ENCODE results near the gene CAPN10. TPM values are rescaled to one million over a fixed set of nuclear protein-coding genes. Genes with fewer than 3 reads are reported as not detected.

The CAPN10 gene
- total RNA-seq, 1 donor from 2014 or later = 61.8 TPM

DNA sequence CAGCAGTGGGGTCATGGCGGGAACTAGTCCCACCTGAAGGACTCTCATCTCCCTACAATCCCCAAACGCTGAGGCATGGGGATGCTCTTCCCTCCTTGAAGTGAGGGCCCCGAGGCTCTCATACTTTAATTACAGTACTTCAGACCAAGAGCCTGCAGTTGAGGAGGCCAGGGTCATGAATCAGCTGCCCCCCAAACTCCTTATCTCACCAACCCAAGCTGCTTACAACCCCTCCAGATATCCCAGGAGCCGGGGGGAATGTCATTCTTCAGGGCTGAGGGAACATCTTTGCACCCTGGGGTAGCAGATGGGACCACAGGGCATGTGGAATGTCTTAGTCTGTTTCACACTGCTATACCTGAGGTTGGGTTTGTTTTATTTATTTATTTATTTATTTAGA lies 2.8 kb upstream of the CAPN10 start:
- Mint-ChIP-seq H3K27me3 (no peaks in the 10 kb centered on the region), H3K4me1 (peaks cover 72% of the 10 kb centered on the region), H3K36me3 (ENCODE audit: low read depth) (peaks cover 36% of the 10 kb centered on the region), H3K27ac (no peak overlapping the region), H3K9me3 (no peaks in the 10 kb centered on the region), H3K4me3 (no peak overlapping the region)
- intact Hi-C loops (cut with micrococcal nuclease) = no loop called here
- ChIA-PET CTCF (interaction anchor here (4.1 kb wide), 1 partner anchor 17 kb away, joined by 52 read pairs; no protein-coding TSS in a partner anchor), POLR2A (interaction anchor here (6.3 kb wide), 1 partner anchor 18 kb away, joined by 536 read pairs; the partner anchor contains the start of genes DUSP28 and RNPEPL1)
- TF ChIP-seq, protein P1, sequence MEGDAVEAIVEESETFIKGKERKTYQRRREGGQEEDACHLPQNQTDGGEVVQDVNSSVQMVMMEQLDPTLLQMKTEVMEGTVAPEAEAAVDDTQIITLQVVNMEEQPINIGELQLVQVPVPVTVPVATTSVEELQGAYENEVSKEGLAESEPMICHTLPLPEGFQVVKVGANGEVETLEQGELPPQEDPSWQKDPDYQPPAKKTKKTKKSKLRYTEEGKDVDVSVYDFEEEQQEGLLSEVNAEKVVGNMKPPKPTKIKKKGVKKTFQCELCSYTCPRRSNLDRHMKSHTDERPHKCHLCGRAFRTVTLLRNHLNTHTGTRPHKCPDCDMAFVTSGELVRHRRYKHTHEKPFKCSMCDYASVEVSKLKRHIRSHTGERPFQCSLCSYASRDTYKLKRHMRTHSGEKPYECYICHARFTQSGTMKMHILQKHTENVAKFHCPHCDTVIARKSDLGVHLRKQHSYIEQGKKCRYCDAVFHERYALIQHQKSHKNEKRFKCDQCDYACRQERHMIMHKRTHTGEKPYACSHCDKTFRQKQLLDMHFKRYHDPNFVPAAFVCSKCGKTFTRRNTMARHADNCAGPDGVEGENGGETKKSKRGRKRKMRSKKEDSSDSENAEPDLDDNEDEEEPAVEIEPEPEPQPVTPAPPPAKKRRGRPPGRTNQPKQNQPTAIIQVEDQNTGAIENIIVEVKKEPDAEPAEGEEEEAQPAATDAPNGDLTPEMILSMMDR (IDR thresholded peaks at IDR 0.05) = no peak
- no peak for ATAC-seq (ENCODE audit: low read depth)
- DNase-seq = no peak

DNA sequence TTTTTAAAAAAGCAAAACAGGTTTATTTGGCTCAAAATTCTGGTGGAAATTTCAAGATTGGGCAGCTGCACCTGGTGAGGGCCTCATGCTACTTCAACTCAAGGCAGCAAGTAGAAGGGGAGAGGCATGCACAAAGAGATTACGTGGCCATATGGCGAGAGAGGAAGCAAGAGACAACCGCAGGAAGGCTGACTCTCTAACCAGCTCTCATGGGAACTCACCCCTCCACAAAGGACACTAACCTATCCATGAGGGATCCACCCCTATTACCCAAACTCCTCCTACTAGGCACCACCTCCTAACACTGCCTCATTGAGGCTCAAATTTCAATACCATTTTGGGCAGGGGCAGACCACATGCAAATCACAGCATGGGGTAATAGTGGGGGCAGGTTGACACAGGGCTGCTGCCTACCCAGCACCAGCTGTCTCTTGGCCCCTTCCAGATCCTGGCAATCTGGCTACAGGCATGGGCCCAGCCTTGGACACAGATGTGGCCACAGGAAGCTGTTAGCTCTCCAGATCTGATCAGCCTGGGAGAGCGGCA lies 2.0 kb upstream of the CAPN10 start:
- POLR2A ChIA-PET = interaction anchor here (0.6 to 6.3 kb wide), 7 partner anchors 10 to 731 kb away, joined by 3 to 536 read pairs (median 4); partner anchors contain the start of genes DUSP28, HDLBP, RNPEPL1 and SEPTIN2
- intact Hi-C loops (cut with micrococcal nuclease) = no loop called here
- DNase-seq (peak; percentile 38), ATAC-seq (ENCODE audit: low read depth) (peak; percentile 51)
- H3K36me3 Mint-ChIP-seq (ENCODE audit: low read depth) = peaks cover 41% of the 10 kb centered on the region
- H3K4me1 Mint-ChIP-seq = peaks cover 69% of the 10 kb centered on the region
- CTCF ChIA-PET = interaction anchor here (2.1 to 4.1 kb wide), 2 partner anchors 15 to 18 kb away, joined by 15 to 52 read pairs; partner anchors contain the start of gene RNPEPL1
- H3K27me3 Mint-ChIP-seq = no peaks in the 10 kb centered on the region
- peak overlapping the region; percentile 96 for H3K27ac Mint-ChIP-seq
- H3K4me3 Mint-ChIP-seq = peak overlapping the region; percentile 95
- TF ChIP-seq, protein P1 (IDR thresholded peaks at IDR 0.05) = no peak
- H3K9me3 Mint-ChIP-seq = no peaks in the 10 kb centered on the region

DNA sequence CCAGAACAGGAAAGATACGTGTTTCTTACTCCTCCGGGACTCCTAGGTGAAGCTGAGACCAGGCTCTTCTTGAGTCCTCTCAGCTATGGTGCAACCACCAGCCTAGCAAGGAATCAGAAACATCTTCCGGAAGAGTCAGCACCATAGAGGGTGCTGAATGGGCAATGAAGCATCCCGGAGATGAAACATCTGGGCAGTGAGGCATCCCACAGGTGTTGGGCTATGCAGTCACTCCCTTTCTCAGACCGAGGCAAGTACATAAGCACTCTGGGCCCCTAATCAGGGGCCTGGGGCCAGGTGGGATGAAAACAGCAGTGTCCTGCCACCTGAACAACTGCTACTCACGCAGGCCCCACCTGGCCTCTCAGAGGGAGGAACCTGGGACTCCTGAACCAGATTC lies 1.4 kb upstream of the CAPN10 start:
- Mint-ChIP-seq H3K36me3 (ENCODE audit: low read depth) (peaks cover 42% of the 10 kb centered on the region), H3K9me3 (no peaks in the 10 kb centered on the region), H3K4me1 (peaks cover 63% of the 10 kb centered on the region), H3K27ac (peak overlapping the region; percentile 96), H3K4me3 (peak overlapping the region; percentile 95), H3K27me3 (no peaks in the 10 kb centered on the region)
- ChIA-PET POLR2A (interaction anchor here (0.6 to 6.3 kb wide), 9 partner anchors 10 to 730 kb away, joined by 3 to 536 read pairs (median 4); partner anchors contain the start of genes DUSP28, HDLBP, RNPEPL1 and SEPTIN2), CTCF (interaction anchor here (2.1 to 4.1 kb wide), 3 partner anchors 16 to 71 kb away, joined by 11 to 52 read pairs (median 15); partner anchors contain the start of gene RNPEPL1)
- TF ChIP-seq, protein P1 (IDR thresholded peaks at IDR 0.05) = no peak
- DNase-seq = no peak
- ATAC-seq (ENCODE audit: low read depth) = peak; percentile 32
- intact Hi-C loops (cut with micrococcal nuclease) = no loop called here

DNA sequence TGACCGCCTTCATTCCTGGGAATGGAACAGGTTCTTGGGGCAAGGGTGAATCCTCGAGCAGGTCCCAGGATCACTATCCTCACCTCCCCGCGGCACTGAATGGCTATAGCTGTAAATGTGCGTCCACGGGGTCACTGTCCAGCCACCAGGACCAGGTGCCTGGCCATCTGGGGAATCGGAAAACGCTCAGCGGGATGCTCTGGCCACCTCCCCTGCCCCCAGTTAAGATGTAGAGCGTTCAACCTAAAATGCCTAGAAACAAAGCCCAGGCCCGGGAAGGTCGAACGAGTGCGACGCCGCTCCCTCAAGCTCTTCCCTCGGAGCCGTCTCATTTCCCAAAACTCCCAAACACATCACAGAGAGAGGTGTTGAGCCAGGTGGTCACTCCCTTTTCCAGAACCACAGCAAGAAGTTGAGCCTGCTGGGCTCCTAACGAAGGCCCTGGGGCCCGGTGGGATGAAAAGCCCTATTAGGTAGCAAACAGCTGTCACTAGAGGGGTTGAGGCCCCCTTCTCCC lies 795 bp upstream of the CAPN10 start:
- no peak for ATAC-seq (ENCODE audit: low read depth)
- Mint-ChIP-seq H3K27ac (peak overlapping the region; percentile 96), H3K4me3 (peak overlapping the region; percentile 95), H3K4me1 (peaks cover 58% of the 10 kb centered on the region), H3K27me3 (no peaks in the 10 kb centered on the region), H3K9me3 (no peaks in the 10 kb centered on the region), H3K36me3 (ENCODE audit: low read depth) (peaks cover 41% of the 10 kb centered on the region)
- POLR2A ChIA-PET = interaction anchor here (0.8 to 6.3 kb wide), 13 partner anchors 8 to 1185 kb away, joined by 3 to 536 read pairs (median 4); partner anchors contain the start of genes ANKMY1, DUSP28, HDAC4 and HDLBP
- no peak for DNase-seq
- CTCF ChIA-PET = interaction anchor here (1.3 to 4.1 kb wide), 4 partner anchors 17 to 72 kb away, joined by 3 to 52 read pairs (median 13); partner anchors contain the start of gene RNPEPL1
- intact Hi-C loops (cut with micrococcal nuclease) = loop anchor here (1.0 to 2.0 kb wide), 5 partner anchors 20 to 247 kb away; partner anchors contain the start of gene GPC1
- TF ChIP-seq, protein P1 (IDR thresholded peaks at IDR 0.05) = no peak

Data from activated B cell treated with CpG ODN at 0.5 μM for 24 hours (primary cell).